Suprapubic skin (tissue), 3 donors: Measurements from ENCODE around the gene CGB5.
"Not testable (repeated sequence)": the region's sequence is repeated elsewhere in the genome, so short reads cannot be mapped to it uniquely, and the experiment has no call there.

Experiments
- POLR2A ChIP-seq, 2 donors: fragments of 450-650 bp; IDR thresholded peaks; one replicate each; pipeline ENCODE4 v1.6.1; 2017; ENCODE audit warnings: antibody characterized with exemption in 2 of 2, mild to moderate bottlenecking in 2 of 2, moderate library complexity in 2 of 2
- TF ChIP-seq, protein P1 (sequence below), 2 donors: fragments of 200-600 bp in 1 of 2; fragments of 450-650 bp in 1 of 2; sonication (generic) in 1 of 2; IDR thresholded peaks; one replicate each; pipeline ENCODE4 v1.5.1; 2016 to 2019; ENCODE audit warnings: antibody characterized with exemption in 2 of 2, mild to moderate bottlenecking in 1 of 2, moderate library complexity in 1 of 2

DNA sequence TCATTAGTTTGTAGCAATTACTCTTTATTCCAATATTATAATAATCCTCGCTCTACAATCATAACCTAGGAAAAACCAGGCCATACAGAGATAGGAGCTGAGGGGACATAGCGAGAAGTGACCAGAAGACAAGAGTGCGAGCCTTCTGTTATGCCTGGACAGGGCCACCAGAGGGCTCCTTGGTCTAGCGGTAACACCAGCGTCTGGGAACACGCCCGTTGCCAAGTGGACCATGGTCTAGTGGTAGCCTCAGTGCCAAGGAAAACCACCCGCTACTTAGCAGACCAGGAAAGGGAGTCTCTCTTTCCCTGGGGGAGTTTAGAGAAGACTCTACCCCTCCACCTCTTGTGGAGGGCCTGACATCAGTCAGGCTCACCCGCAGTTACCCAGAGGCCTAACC, 31.2 kb downstream of the CGB5 start:
- TF ChIP-seq, protein P1, sequence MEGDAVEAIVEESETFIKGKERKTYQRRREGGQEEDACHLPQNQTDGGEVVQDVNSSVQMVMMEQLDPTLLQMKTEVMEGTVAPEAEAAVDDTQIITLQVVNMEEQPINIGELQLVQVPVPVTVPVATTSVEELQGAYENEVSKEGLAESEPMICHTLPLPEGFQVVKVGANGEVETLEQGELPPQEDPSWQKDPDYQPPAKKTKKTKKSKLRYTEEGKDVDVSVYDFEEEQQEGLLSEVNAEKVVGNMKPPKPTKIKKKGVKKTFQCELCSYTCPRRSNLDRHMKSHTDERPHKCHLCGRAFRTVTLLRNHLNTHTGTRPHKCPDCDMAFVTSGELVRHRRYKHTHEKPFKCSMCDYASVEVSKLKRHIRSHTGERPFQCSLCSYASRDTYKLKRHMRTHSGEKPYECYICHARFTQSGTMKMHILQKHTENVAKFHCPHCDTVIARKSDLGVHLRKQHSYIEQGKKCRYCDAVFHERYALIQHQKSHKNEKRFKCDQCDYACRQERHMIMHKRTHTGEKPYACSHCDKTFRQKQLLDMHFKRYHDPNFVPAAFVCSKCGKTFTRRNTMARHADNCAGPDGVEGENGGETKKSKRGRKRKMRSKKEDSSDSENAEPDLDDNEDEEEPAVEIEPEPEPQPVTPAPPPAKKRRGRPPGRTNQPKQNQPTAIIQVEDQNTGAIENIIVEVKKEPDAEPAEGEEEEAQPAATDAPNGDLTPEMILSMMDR (IDR thresholded peaks at IDR 0.05), result peak; percentile 53 to 66
- not testable (repeated sequence) for TF ChIP-seq POLR2A (IDR thresholded peaks at IDR 0.05)
